K562 (cell line): ENCODE results near the gene FES. TPM values are rescaled to one million over a fixed set of nuclear protein-coding genes. Genes with fewer than 3 reads are reported as not detected.

ENCODE experiments used
- ATAC-seq: fragments of 200-7000 bp; cut with Tn5 transposase; 3 replicates; pipeline ENCODE4 v1.9.1; 2020; ENCODE audit warnings: moderate library complexity
- BruUV-seq: library from RNA; stranded (reverse); fragments of 400-500 nt; replicated peaks from 2 replicates; lab custom pipeline; 2021; lab: Mats Ljungman, UMichigan
- CTCF ChIA-PET: fragments of 300-600 bp; formaldehyde crosslinking; extraction: SDS; loops from one replicate; lab custom pipeline; 2021; ENCODE audit warnings: low intra/inter-chr PET ratio; lab: Yijun Ruan, JAX
- POLR2A ChIA-PET: fragments of 300-600, 350-650 bp; sonication (Branson Sonifier 250); formaldehyde crosslinking; extraction: SDS; loops from one replicate; lab custom pipeline; 2021; ENCODE audit warnings: antibody characterized with exemption, inconsistent platforms; lab: Yijun Ruan, JAX
- DNase-seq, 4 experiments: peaks; one replicate each; pipeline versions ENCODE4 v3.0.0 to v3.0.0-alpha.2; 2011 to 2018; ENCODE audit warnings: low spot score in 3 of 4, mixed read lengths in 3 of 4; ENCODE audit errors: extremely low read depth in 1 of 4
- FAIRE-seq: peaks from 2 replicates; lab custom pipeline; 2011; peaks lifted over from hg19 to GRCh38; lab: Jason Lieb, UNC
- H2AFZ ChIP-seq: 2 replicates; pipeline ENCODE4 v1.6.0; 2011; ENCODE audit warnings: low read depth, low read length, control low read depth, inconsistent platforms
- H3K27ac ChIP-seq: fragments of 200-600 bp; 3 replicates; pipeline ENCODE4 v1.8.0; 2011; ENCODE audit warnings: low read depth, mild to moderate bottlenecking, control low read depth, inconsistent platforms, low read length, moderate library complexity, mixed read lengths; ENCODE audit errors: extremely low read depth
- H3K27me3 ChIP-seq, 2 experiments: fragments of 300-600 bp in 1 of 2; 2 replicates in 1 of 2; 3 replicates in 1 of 2; pipeline versions ENCODE4 v1.6.0 to v1.8.0; 2011; ENCODE audit warnings: inconsistent platforms in 2 of 2, low read length in 2 of 2, mild to moderate bottlenecking in 1 of 2, mixed read lengths in 1 of 2, moderate library complexity in 1 of 2; ENCODE audit not compliant: control insufficient read depth in 2 of 2, insufficient read depth in 2 of 2
- H3K36me3 ChIP-seq: fragments of 300-600 bp; 3 replicates; pipeline ENCODE4 v1.8.0; 2011; ENCODE audit warnings: mild to moderate bottlenecking, low read length, inconsistent platforms; ENCODE audit not compliant: control insufficient read depth, insufficient read depth
- H3K4me1 ChIP-seq, 2 experiments: fragments of 200-600 bp in 1 of 2; replicated peaks in 1 of 2; 2 replicates in 1 of 2; 3 replicates in 1 of 2; pipeline versions ENCODE4 v1.5.1 to v1.8.0; 2011; ENCODE audit warnings: inconsistent platforms in 2 of 2, low read length in 2 of 2, mild to moderate bottlenecking in 1 of 2, mixed read lengths in 1 of 2, moderate library complexity in 1 of 2; ENCODE audit not compliant: control insufficient read depth in 2 of 2, insufficient read depth in 2 of 2
- H3K4me2 ChIP-seq: 2 replicates; pipeline ENCODE4 v1.6.1; 2011; ENCODE audit warnings: low read length, control low read depth, inconsistent platforms, mixed read lengths; ENCODE audit not compliant: insufficient read depth
- H3K4me3 ChIP-seq: fragments of 200-600 bp; sonication (generic), shearing (Covaris generic); 2 replicates; pipeline ENCODE4 v1.5.1; 2016; ENCODE audit warnings: control low read depth, inconsistent platforms
- H3K79me2 ChIP-seq: fragments of 200-600 bp; 3 replicates; pipeline ENCODE4 v1.8.0; 2011; ENCODE audit warnings: low read length, inconsistent platforms; ENCODE audit not compliant: control insufficient read depth, insufficient read depth
- H3K9ac ChIP-seq, 2 experiments: 2 replicates each; pipeline versions ENCODE4 v1.6.0 to v1.6.1; 2011; ENCODE audit warnings: low read depth in 2 of 2, low read length in 2 of 2, control low read depth in 1 of 2, inconsistent platforms in 1 of 2, mild to moderate bottlenecking in 1 of 2, mixed read lengths in 1 of 2; ENCODE audit not compliant: insufficient read depth in 1 of 2
- H3K9me1 ChIP-seq: one replicate; pipeline ENCODE4 v1.6.0; 2011; ENCODE audit warnings: inconsistent platforms, mild to moderate bottlenecking, low read length, moderate library complexity; ENCODE audit not compliant: control insufficient read depth, insufficient read depth
- H3K9me3 ChIP-seq: replicated peaks from 2 replicates; pipeline ENCODE4 v1.5.1; 2011; ENCODE audit warnings: low read depth, low read length, inconsistent platforms; ENCODE audit not compliant: control insufficient read depth, insufficient read depth
- H4K20me1 ChIP-seq: replicated peaks from 2 replicates; pipeline ENCODE4 v1.6.1; 2011; ENCODE audit warnings: low read length, inconsistent platforms, mixed read lengths; ENCODE audit not compliant: control insufficient read depth, insufficient read depth
- ARHGAP35 ChIP-seq: fragments of 450-650 bp; IDR thresholded peaks from 2 replicates; pipeline ENCODE4 v1.6.1; 2018; ENCODE audit not compliant: partially characterized antibody
- ELF4 ChIP-seq: fragments of 450-650 bp; formaldehyde crosslinking; IDR thresholded peaks from 2 replicates; pipeline ENCODE4 v1.4.0; 2022; ENCODE audit warnings: missing genetic modification characterization
- MTA1 ChIP-seq: fragments of 450-650 bp; IDR thresholded peaks from 2 replicates; pipeline ENCODE4 v1.6.1; 2017; ENCODE audit warnings: borderline replicate concordance
- ZC3H4 ChIP-seq: sonication (generic); formaldehyde crosslinking; IDR thresholded peaks from 2 replicates; pipeline ENCODE4 v1.9.0; 2021; ENCODE audit warnings: missing genetic modification reagents, borderline replicate concordance
- WGBS: fragments of 100-300 bp; shearing (Covaris generic); methylation state at CpG from one replicate; pipeline ENCODE4 v1.1.6; 2016; ENCODE audit warnings: low coverage, mixed read lengths; ENCODE audit not compliant: insufficient coverage; ENCODE audit errors: missing lambda C conversion rate; 5-methylcytosine and 5-hydroxymethylcytosine counted together
- in situ Hi-C: fragments of 300-500 bp; cut with MboI; formaldehyde crosslinking; loops from 4 replicates; pipeline ENCODE4 v1.15.0; 2018; ENCODE audit warnings: inconsistent platforms, mixed read lengths
- intact Hi-C: fragments of 100-400 bp; cut with micrococcal nuclease; formaldehyde crosslinking; loops from 2 replicates; pipeline ENCODE4 v1.14.2; 2022
- polyA plus RNA-seq, 8 experiments: library from polyadenylated mRNA; depleted of rRNA in 4 of 8; stranded (reverse) in 5 of 8; unstranded in 3 of 8; fragments of >200 nt; fragmentation: Nextera tagmentation in 2 of 8; fragmentation: Illumina TruSeq in 1 of 8; extraction: Ambion mirVana in 2 of 8; extraction: Trizol in 1 of 8; gene quantifications; 2 replicates each; pipeline versions ENCODE4 v1.2.1 to v1.2.3, GENCODE V29; 2011 to 2014; ENCODE audit warnings: inconsistent platforms in 1 of 8, missing spikeins in 1 of 8
- total RNA-seq, 7 experiments: library from RNA; depleted of rRNA in 6 of 7; stranded (reverse); fragments of >200 nt in 6 of 7; fragmentation: Illumina TruSeq in 2 of 7; extraction: Trizol in 2 of 7; gene quantifications; 2 replicates each; pipeline versions ENCODE4 v1.2.1 to v1.2.3, GENCODE V29; 2011 to 2021; ENCODE audit warnings: low replicate concordance in 1 of 7

Gene FES
- total and polyA plus RNA-seq, 9 of the 15 experiments (the other 6 are each of a cell fraction or from before 2014, with no cell fraction given) = 0.38 to 2.6 (median 0.82) TPM

DNA sequence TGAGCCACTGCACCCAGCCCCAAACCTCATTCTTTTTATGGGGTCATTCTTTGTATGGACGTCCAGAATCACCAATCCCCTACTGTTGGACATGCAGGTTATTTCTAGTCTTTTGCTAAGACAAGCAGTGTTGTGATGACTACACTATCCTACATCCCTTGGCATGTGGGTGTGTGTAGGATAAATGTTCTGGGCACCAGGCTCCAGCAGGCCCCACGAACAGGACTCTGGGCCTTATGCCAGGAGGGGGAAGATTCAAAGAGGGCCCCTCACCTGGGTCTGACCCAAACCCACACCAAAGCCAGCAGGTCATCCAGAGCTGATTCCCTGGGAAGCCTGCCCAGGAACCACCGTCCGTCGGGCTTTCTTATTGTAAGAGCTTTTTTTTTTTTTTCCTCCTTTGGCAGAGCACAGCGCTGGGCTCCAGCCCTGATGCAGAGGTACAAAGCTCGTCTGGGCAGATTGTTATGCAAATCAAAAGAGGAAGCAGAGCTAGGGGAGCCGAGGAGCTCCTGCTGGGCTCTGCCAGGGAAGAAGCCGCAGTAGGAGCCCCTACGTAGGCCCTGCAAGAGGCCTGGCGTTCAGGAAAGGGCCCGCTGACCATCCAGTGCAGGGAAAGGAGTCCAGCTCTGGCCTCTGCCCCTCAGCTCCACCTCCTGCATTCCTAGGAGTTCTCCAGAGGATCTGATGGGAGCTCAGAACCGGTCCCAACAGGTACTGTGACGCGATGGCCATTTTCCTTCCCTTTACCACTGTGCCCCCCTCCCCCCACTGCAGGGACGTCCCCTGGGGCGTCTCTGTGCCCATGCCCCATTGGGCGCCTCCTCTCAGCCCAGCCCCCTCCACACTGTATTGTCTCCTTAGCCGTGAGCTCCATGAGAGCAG lies 44.9 kb upstream of the FES start:
- CTCF ChIA-PET = no interaction called here
- Histone ChIP-seq H3K9me3 (no peaks in the 10 kb centered on the region), H3K27ac (peak overlapping the region; percentile 88; the same call in 2 of the 3 replicates), H3K36me3 (no peaks in the 10 kb centered on the region), H3K4me3 (no peak overlapping the region), H3K9me1 (no peaks in the 10 kb centered on the region), H3K4me2 (no peak overlapping the region), H2AFZ (0 out of 2 replicates have a peak overlapping the region, but pooled peaks have one; percentile 35), H3K9ac (peak overlapping the region; percentile 10 to 72; a peak in 3 of 4 replicates), H4K20me1 (no peaks in the 10 kb centered on the region), H3K4me1 (peaks cover 59 to 68% of the 10 kb centered on the region in 2 experiments), H3K27me3 (no peaks in the 10 kb centered on the region), H3K79me2 (no peaks in the 10 kb centered on the region)
- POLR2A ChIA-PET = interaction anchor here (0.8 to 1.2 kb wide), 4 partner anchors 16 to 38 kb away, joined by 3 to 4 read pairs (median 3); partner anchors contain the start of gene FURIN
- BruUV-seq = no TSS peak
- intact Hi-C loops = loop anchor here (2.0 kb wide), 1 partner anchor 61 kb away; no protein-coding TSS in a partner anchor
- FAIRE-seq (no peak), DNase-seq (no peak), ATAC-seq (no peak)
- 66% methylated on average over 19 of the region's 19 CpGs for WGBS
- TF ChIP-seq ZC3H4 (CRISPR knock-in tag) (0 out of 2 replicates have a peak, but pooled peaks have one; percentile 56), ARHGAP35 (peak; percentile 53), ELF4 (CRISPR knock-in tag) (no peak), MTA1 (no peak)
- in situ Hi-C loops = no loop called here
